ENCODE data around the gene YEATS2.

Gene YEATS2

DNA sequence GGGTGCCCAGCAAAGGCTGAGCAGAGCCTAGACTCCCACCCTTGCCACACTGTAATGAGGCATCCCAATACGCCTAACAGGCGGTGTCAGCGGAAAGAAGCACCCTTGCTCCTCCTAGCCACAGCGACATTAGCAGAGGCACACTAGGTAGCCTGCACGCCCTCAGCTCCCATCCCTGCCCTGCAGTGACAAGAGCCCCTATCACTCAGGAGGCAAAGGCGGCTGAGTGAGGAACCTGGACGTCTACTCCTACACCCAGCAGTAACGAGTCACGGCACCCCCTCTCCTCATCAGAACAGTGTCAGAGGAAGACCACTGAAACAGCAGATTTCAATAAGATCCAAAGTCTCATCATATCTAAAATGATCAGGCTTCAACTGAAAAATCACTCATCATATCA is 139.8 kb downstream of the YEATS2 start:
- Histone ChIP-seq H3K9ac (ENCODE audit: low read length) (no peak overlapping the region), H3K4me3 (ENCODE audit: low read length) (no peak overlapping the region), H3K27me3 (ENCODE audit: control insufficient read depth, insufficient read depth, low read length) (no peaks in the 10 kb centered on the region), H3K36me3 (ENCODE audit: control insufficient read depth, insufficient read depth, low read length) (peaks cover 4% of the 10 kb centered on the region), H3K4me1 (ENCODE audit: control insufficient read depth, insufficient read depth, low read length) (no peaks in the 10 kb centered on the region), H3K9me3 (ENCODE audit: control insufficient read depth, low read length) (no peaks in the 10 kb centered on the region)

DNA sequence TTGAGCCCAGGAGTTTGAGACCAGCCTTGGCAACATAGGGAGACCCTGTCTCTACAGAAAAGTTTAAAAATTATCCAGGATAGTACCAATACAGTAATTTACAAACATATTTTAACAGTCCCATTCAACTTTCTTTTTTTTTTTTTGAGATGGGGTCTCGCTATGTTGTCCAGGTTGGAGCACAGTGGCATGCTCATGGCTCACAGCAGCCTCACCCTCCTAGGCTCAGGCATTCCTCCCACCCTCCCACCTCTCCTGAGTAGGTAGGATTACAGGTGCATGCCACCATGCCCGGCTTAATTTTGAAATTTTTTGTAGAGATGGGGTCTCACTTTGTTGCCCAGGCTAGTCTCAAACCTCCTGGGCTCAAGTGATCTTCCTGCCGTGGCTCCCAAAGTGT is 140.3 kb downstream of the YEATS2 start:
- Histone ChIP-seq H3K4me1 (ENCODE audit: control insufficient read depth, insufficient read depth, low read length) (no peaks in the 10 kb centered on the region), H3K36me3 (ENCODE audit: control insufficient read depth, insufficient read depth, low read length) (peaks cover 4% of the 10 kb centered on the region), H3K9me3 (ENCODE audit: control insufficient read depth, low read length) (no peaks in the 10 kb centered on the region), H3K9ac (ENCODE audit: low read length) (no peak overlapping the region), H3K4me3 (ENCODE audit: low read length) (no peak overlapping the region), H3K27me3 (ENCODE audit: control insufficient read depth, insufficient read depth, low read length) (no peaks in the 10 kb centered on the region)

GRCh38 chr3:183839751-183840150 is 142.2 kb downstream of the YEATS2 start:
- H3K27me3 ChIP-seq (ENCODE audit: control insufficient read depth, insufficient read depth, low read length) = no peaks in the 10 kb centered on the region
- no peak overlapping the region for H3K4me3 ChIP-seq (ENCODE audit: low read length)
- no peaks in the 10 kb centered on the region for H3K9me3 ChIP-seq (ENCODE audit: control insufficient read depth, low read length)
- H3K36me3 ChIP-seq (ENCODE audit: control insufficient read depth, insufficient read depth, low read length) = peaks cover 3% of the 10 kb centered on the region
- H3K4me1 ChIP-seq (ENCODE audit: control insufficient read depth, insufficient read depth, low read length) = no peaks in the 10 kb centered on the region
- no peak overlapping the region for H3K9ac ChIP-seq (ENCODE audit: low read length)

- Histone ChIP-seq H3K4me1 (ENCODE audit: control insufficient read depth, insufficient read depth, low read length) (no peaks in the 10 kb centered on the region), H3K4me3 (ENCODE audit: low read length) (no peak overlapping the region), H3K27me3 (ENCODE audit: control insufficient read depth, insufficient read depth, low read length) (no peaks in the 10 kb centered on the region), H3K36me3 (ENCODE audit: control insufficient read depth, insufficient read depth, low read length) (peaks cover 8% of the 10 kb centered on the region), H3K9ac (ENCODE audit: low read length) (no peak overlapping the region), H3K9me3 (ENCODE audit: control insufficient read depth, low read length) (no peaks in the 10 kb centered on the region)
Observed at GRCh38 chr3:183844606-183845005, 147.0 kb downstream of the YEATS2 start.

DNA sequence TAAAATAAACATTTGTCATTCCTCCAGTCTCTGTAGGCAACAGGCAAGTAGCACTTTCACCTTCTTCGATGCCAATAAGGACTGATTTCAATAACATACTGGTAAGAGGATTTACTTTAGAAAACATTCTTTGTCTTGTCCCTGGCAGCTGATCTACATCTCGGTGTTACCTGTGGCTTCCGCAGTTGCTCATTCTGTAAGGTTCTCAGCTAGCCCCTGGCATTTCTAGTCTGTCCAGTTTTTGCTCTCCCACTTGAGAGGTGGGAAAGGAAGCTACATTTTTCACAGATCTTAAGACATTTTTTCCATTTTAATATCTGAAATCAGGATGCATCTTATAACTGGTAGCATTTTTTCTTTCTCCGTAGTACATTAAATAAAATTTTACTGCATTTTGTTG is 147.5 kb downstream of the YEATS2 start:
- H3K27me3 ChIP-seq (ENCODE audit: control insufficient read depth, insufficient read depth, low read length) = no peaks in the 10 kb centered on the region
- H3K9ac ChIP-seq (ENCODE audit: low read length) = no peak overlapping the region
- H3K9me3 ChIP-seq (ENCODE audit: control insufficient read depth, low read length) = no peaks in the 10 kb centered on the region
- H3K4me3 ChIP-seq (ENCODE audit: low read length) = no peak overlapping the region
- peaks cover 8% of the 10 kb centered on the region for H3K36me3 ChIP-seq (ENCODE audit: control insufficient read depth, insufficient read depth, low read length)
- no peaks in the 10 kb centered on the region for H3K4me1 ChIP-seq (ENCODE audit: control insufficient read depth, insufficient read depth, low read length)

- peaks cover 8% of the 10 kb centered on the region for H3K36me3 ChIP-seq (ENCODE audit: control insufficient read depth, insufficient read depth, low read length)
- no peak overlapping the region for H3K9ac ChIP-seq (ENCODE audit: low read length)
- H3K4me3 ChIP-seq (ENCODE audit: low read length) = no peak overlapping the region
- H3K9me3 ChIP-seq (ENCODE audit: control insufficient read depth, low read length) = no peaks in the 10 kb centered on the region
- H3K27me3 ChIP-seq (ENCODE audit: control insufficient read depth, insufficient read depth, low read length) = no peaks in the 10 kb centered on the region
- H3K4me1 ChIP-seq (ENCODE audit: control insufficient read depth, insufficient read depth, low read length) = no peaks in the 10 kb centered on the region
Observed at GRCh38 chr3:183845608-183846288, 148.2 kb downstream of the YEATS2 start.

- Histone ChIP-seq H3K4me3 (ENCODE audit: low read length) (no peak overlapping the region), H3K9ac (ENCODE audit: low read length) (no peak overlapping the region), H3K9me3 (ENCODE audit: control insufficient read depth, low read length) (no peaks in the 10 kb centered on the region), H3K27me3 (ENCODE audit: control insufficient read depth, insufficient read depth, low read length) (no peaks in the 10 kb centered on the region), H3K4me1 (ENCODE audit: control insufficient read depth, insufficient read depth, low read length) (no peaks in the 10 kb centered on the region), H3K36me3 (ENCODE audit: control insufficient read depth, insufficient read depth, low read length) (no peaks in the 10 kb centered on the region)
Observed at GRCh38 chr3:183854318-183855035, 156.9 kb downstream of the YEATS2 start.

DNA sequence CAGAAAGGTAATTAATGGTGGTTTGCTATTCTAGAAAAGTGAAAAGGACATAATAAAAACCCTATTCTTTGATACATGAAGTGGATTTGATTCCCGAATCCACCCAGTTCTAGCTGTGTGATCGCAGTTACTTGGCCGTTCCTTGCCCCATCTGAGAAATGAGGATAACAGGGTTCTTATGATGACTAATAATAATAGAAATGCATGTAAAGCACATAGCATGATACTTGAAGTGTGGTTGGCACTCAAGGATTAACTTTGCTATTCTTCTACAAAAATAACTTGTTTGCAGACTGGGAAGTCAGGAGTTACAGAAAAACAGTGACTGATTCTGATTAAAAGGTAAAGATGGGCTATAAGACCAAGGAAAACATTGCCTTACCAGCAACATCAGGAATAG is 160.3 kb downstream of the YEATS2 start:
- H3K36me3 ChIP-seq (ENCODE audit: control insufficient read depth, insufficient read depth, low read length) = peaks cover 5% of the 10 kb centered on the region

More for the DNA sequence above, 160.3 kb downstream of the YEATS2 start:
- Histone ChIP-seq H3K4me3 (ENCODE audit: low read length) (no peak overlapping the region), H3K9ac (ENCODE audit: low read length) (no peak overlapping the region), H3K9me3 (ENCODE audit: control insufficient read depth, low read length) (no peaks in the 10 kb centered on the region), H3K4me1 (ENCODE audit: control insufficient read depth, insufficient read depth, low read length) (no peaks in the 10 kb centered on the region), H3K27me3 (ENCODE audit: control insufficient read depth, insufficient read depth, low read length) (no peaks in the 10 kb centered on the region)
